H1 (cell line): ENCODE data around the gene IP6K3. TPM values are rescaled to one million over a fixed set of nuclear protein-coding genes. Genes with fewer than 3 reads are reported as not detected.

ENCODE experiments used
- CTCF ChIA-PET: fragments of 300-600 bp; sonication (Branson Sonifier 250); formaldehyde crosslinking; loops from one replicate; lab custom pipeline; 2021; ENCODE audit not compliant: partially characterized antibody; lab: Charles Lee
- POLR2A ChIA-PET: fragments of 300-600 bp; sonication (Branson Sonifier 250); formaldehyde crosslinking; loops from one replicate; lab custom pipeline; 2021; ENCODE audit warnings: inconsistent platforms; ENCODE audit not compliant: partially characterized antibody; lab: Charles Lee
- DNase-seq, 2 experiments: peaks; one replicate each; pipeline versions ENCODE4 v3.0.0 to v3.0.0-alpha.2; 2010 to 2022; ENCODE audit warnings: low spot score in 2 of 2, low read depth in 1 of 2, mixed read lengths in 1 of 2
- FAIRE-seq: peaks from 2 replicates; lab custom pipeline; 2011; peaks lifted over from hg19 to GRCh38; lab: Jason Lieb, UNC
- H2AFZ ChIP-seq: 2 replicates; pipeline ENCODE4 v1.8.1; 2012; ENCODE audit warnings: low read length, inconsistent platforms
- H2AK5ac ChIP-seq: 2 replicates; pipeline ENCODE4 v1.6.1; 2013; ENCODE audit warnings: low read depth, low read length
- H2BK120ac ChIP-seq: replicated peaks from 2 replicates; pipeline ENCODE3; 2013; ENCODE audit warnings: low read depth, low read length, inconsistent platforms
- H2BK12ac ChIP-seq: 2 replicates; pipeline ENCODE4 v1.6.1; 2013; ENCODE audit warnings: low read depth, low read length
- H2BK15ac ChIP-seq: 2 replicates; pipeline ENCODE4 v1.6.1; 2013; ENCODE audit warnings: low read length
- H2BK20ac ChIP-seq: 2 replicates; pipeline ENCODE4 v1.6.1; 2013; ENCODE audit warnings: low read length
- H2BK5ac ChIP-seq: 2 replicates; pipeline ENCODE4 v1.6.1; 2013; ENCODE audit warnings: low read depth, low read length
- H3K14ac ChIP-seq: 2 replicates; pipeline ENCODE4 v1.6.1; 2013; ENCODE audit warnings: inconsistent platforms; ENCODE audit not compliant: insufficient read length
- H3K18ac ChIP-seq: 2 replicates; pipeline ENCODE4 v1.6.1; 2013; ENCODE audit warnings: low read length; ENCODE audit errors: extremely low read depth
- H3K23ac ChIP-seq: 2 replicates; pipeline ENCODE4 v1.6.1; 2013; ENCODE audit warnings: inconsistent platforms; ENCODE audit not compliant: insufficient read length
- H3K23me2 ChIP-seq: 2 replicates; pipeline ENCODE4 v1.6.1; 2013; ENCODE audit warnings: low read depth, low read length
- H3K27ac ChIP-seq: 2 replicates; pipeline ENCODE4 v1.6.1; 2011; ENCODE audit warnings: low read depth, low read length, inconsistent platforms
- H3K27me3 ChIP-seq, 4 experiments: replicated peaks in 1 of 4; 1 replicate in 1 of 4; 2 replicates in 3 of 4; pipeline versions ENCODE4 v1.6.1 to v1.8.1; 2011 to 2013; ENCODE audit warnings: low read length in 3 of 4, mild to moderate bottlenecking in 3 of 4, inconsistent platforms in 2 of 4, mixed read lengths in 2 of 4, moderate library complexity in 1 of 4; ENCODE audit not compliant: control insufficient read depth in 3 of 4, insufficient read depth in 3 of 4; ENCODE audit errors: extremely low read depth in 1 of 4
- H3K36me3 ChIP-seq, 4 experiments: 2 replicates each; pipeline versions ENCODE4 v1.6.1 to v1.8.1; 2011 to 2013; ENCODE audit warnings: mild to moderate bottlenecking in 4 of 4, low read length in 3 of 4, moderate library complexity in 2 of 4, control low read depth in 1 of 4, inconsistent platforms in 1 of 4; ENCODE audit not compliant: insufficient read depth in 4 of 4, control insufficient read depth in 2 of 4
- H3K4ac ChIP-seq: replicated peaks from 2 replicates; pipeline ENCODE3; 2013; ENCODE audit warnings: low read length, low read depth, mixed read lengths, inconsistent platforms; ENCODE audit not compliant: insufficient read length
- H3K4me1 ChIP-seq, 4 experiments: replicated peaks in 1 of 4; 1 replicate in 1 of 4; 2 replicates in 3 of 4; pipeline versions ENCODE4 v1.6.1 to v1.8.1; 2011 to 2013; ENCODE audit warnings: low read length in 3 of 4, inconsistent platforms in 2 of 4, mixed read lengths in 1 of 4; ENCODE audit not compliant: insufficient read depth in 4 of 4, control insufficient read depth in 3 of 4
- H3K4me2 ChIP-seq, 2 experiments: 2 replicates each; pipeline versions ENCODE4 v1.6.1 to v1.8.1; 2011 to 2013; ENCODE audit warnings: low read depth in 2 of 2, low read length in 2 of 2, control low read depth in 1 of 2, inconsistent platforms in 1 of 2, mild to moderate bottlenecking in 1 of 2; ENCODE audit not compliant: insufficient read depth in 1 of 2
- H3K4me3 ChIP-seq, 4 experiments: fragments of 200-600, 300-600 bp in 1 of 4; sonication (generic), shearing (Covaris generic), sonication (Bioruptor Twin) in 1 of 4; 2 replicates each; pipeline versions ENCODE4 v1.5.1 to v1.8.1; 2011 to 2016; ENCODE audit warnings: low read length in 4 of 4, low read depth in 3 of 4, control low read depth in 2 of 4, inconsistent platforms in 2 of 4, mild to moderate bottlenecking in 2 of 4, mixed read lengths in 1 of 4, moderate library complexity in 1 of 4; ENCODE audit not compliant: insufficient read depth in 2 of 4; ENCODE audit errors: extremely low read depth in 1 of 4
- H3K56ac ChIP-seq: replicated peaks from 2 replicates; pipeline ENCODE3; 2013; ENCODE audit warnings: low read depth, mild to moderate bottlenecking, mixed read lengths, low read length, inconsistent platforms; ENCODE audit not compliant: insufficient read length
- H3K79me1 ChIP-seq: 2 replicates; pipeline ENCODE4 v1.6.1; 2013; ENCODE audit warnings: low read depth, low read length, control low read depth
- H3K79me2 ChIP-seq, 2 experiments: 2 replicates each; pipeline versions ENCODE4 v1.6.1 to v1.8.1; 2012 to 2013; ENCODE audit warnings: low read length in 2 of 2, mild to moderate bottlenecking in 2 of 2, inconsistent platforms in 1 of 2; ENCODE audit not compliant: insufficient read depth in 2 of 2, control insufficient read depth in 1 of 2
- H3K9ac ChIP-seq, 4 experiments: replicated peaks in 1 of 4; 1 replicate in 1 of 4; 2 replicates in 3 of 4; pipeline versions ENCODE4 v1.6.1 to v1.8.1; 2011 to 2013; ENCODE audit warnings: low read depth in 3 of 4, low read length in 3 of 4, control low read depth in 2 of 4, mild to moderate bottlenecking in 2 of 4, moderate library complexity in 2 of 4, inconsistent platforms in 1 of 4; ENCODE audit errors: extremely low read depth in 1 of 4
- H3K9me3 ChIP-seq, 2 experiments: 2 replicates each; pipeline versions ENCODE4 v1.6.1 to v1.8.1; 2012 to 2013; ENCODE audit warnings: mild to moderate bottlenecking in 2 of 2, moderate library complexity in 2 of 2, control low read depth in 1 of 2, inconsistent platforms in 1 of 2, low read depth in 1 of 2, low read length in 1 of 2, mixed read lengths in 1 of 2; ENCODE audit not compliant: insufficient read depth in 2 of 2
- H4K20me1 ChIP-seq, 2 experiments: replicated peaks in 1 of 2; 2 replicates each; pipeline versions ENCODE3 to v1.8.1; 2011 to 2013; ENCODE audit warnings: inconsistent platforms in 2 of 2, low read length in 2 of 2, mild to moderate bottlenecking in 1 of 2; ENCODE audit not compliant: insufficient read depth in 2 of 2, control insufficient read depth in 1 of 2
- H4K5ac ChIP-seq: 2 replicates; pipeline ENCODE4 v1.6.1; 2013; ENCODE audit warnings: low read length, low read depth, mixed read lengths, inconsistent platforms; ENCODE audit not compliant: insufficient read length
- H4K8ac ChIP-seq: 2 replicates; pipeline ENCODE4 v1.8.0; 2013; ENCODE audit warnings: mild to moderate bottlenecking, moderate library complexity, low read length, inconsistent platforms; ENCODE audit not compliant: insufficient read depth; ENCODE audit errors: extremely low read depth
- H4K91ac ChIP-seq: replicated peaks from 2 replicates; pipeline ENCODE3; 2013; ENCODE audit warnings: low read length, mixed read lengths, inconsistent platforms; ENCODE audit not compliant: insufficient read length
- BCL11A ChIP-seq, 2 experiments: IDR thresholded peaks; one replicate each; pipeline ENCODE4 v1.6.1; 2011; ENCODE audit warnings: low read depth in 2 of 2, low read length in 2 of 2, mild to moderate bottlenecking in 2 of 2
- EZH2 ChIP-seq: fragments of 200-600 bp; sonication (generic); IDR thresholded peaks from 2 replicates; pipeline ENCODE4 v1.7.1; 2012; ENCODE audit warnings: low read depth, mild to moderate bottlenecking, moderate library complexity, low read length, inconsistent platforms; ENCODE audit not compliant: severe bottlenecking
- FOSL1 ChIP-seq: IDR thresholded peaks from 2 replicates; pipeline ENCODE4 v1.6.1; 2011; ENCODE audit warnings: mild to moderate bottlenecking, low read depth, low read length, moderate library complexity; ENCODE audit not compliant: insufficient read depth
- NRF1 ChIP-seq: IDR thresholded peaks from 2 replicates; pipeline ENCODE4 v1.6.1; 2011; ENCODE audit warnings: mild to moderate bottlenecking, low read depth, low read length, improper control_type of control experiment
- SAP30 ChIP-seq: fragments of 300-600 bp; sonication (generic); IDR thresholded peaks from 2 replicates; pipeline ENCODE4 v1.7.1; 2012; ENCODE audit warnings: low read length, moderate library complexity, mild to moderate bottlenecking, inconsistent platforms; ENCODE audit not compliant: insufficient read depth, insufficient replicate concordance
- SP1 ChIP-seq: IDR thresholded peaks from 2 replicates; pipeline ENCODE4 v1.6.1; 2011; ENCODE audit warnings: low read depth, low read length
- SRF ChIP-seq: IDR thresholded peaks from 2 replicates; pipeline ENCODE4 v1.6.1; 2011; ENCODE audit warnings: mild to moderate bottlenecking, low read depth, low read length, moderate library complexity
- SUZ12 ChIP-seq: fragments of 200-600 bp; sonication (generic); IDR thresholded peaks from 2 replicates; pipeline ENCODE4 v1.6.1; 2012; ENCODE audit warnings: mild to moderate bottlenecking, inconsistent platforms, low read length, moderate library complexity, mixed read lengths
- TAF1 ChIP-seq: IDR thresholded peaks from 2 replicates; pipeline ENCODE4 v1.6.1; 2011; ENCODE audit warnings: mild to moderate bottlenecking, low read depth, low read length
- WGBS, 2 experiments: shearing (Covaris generic) in 1 of 2; methylation state at CpG; one replicate each; pipeline versions ENCODE4 v1.1.6 to v1.1.7; 2013 to 2015; ENCODE audit warnings: low lambda C conversion rate in 2 of 2, mixed read lengths in 2 of 2, inconsistent platforms in 1 of 2, low coverage in 1 of 2, missing lambda C conversion rate in 1 of 2; ENCODE audit not compliant: insufficient replicate concordance in 2 of 2, insufficient coverage in 1 of 2, insufficient read length in 1 of 2; ENCODE audit errors: extremely low coverage in 1 of 2, missing lambda C conversion rate in 1 of 2; 5-methylcytosine and 5-hydroxymethylcytosine counted together
- polyA plus RNA-seq, 7 experiments: library from polyadenylated mRNA; depleted of rRNA in 3 of 7; stranded (reverse) in 5 of 7; unstranded in 2 of 7; fragments of >200 nt in 5 of 7; fragments of 200-250 nt in 2 of 7; gene quantifications; 1 replicate in 5 of 7; 2 replicates in 1 of 7; 4 replicates in 1 of 7; pipeline versions ENCODE4 v1.2.1 to v1.2.3, GENCODE V29; 2011 to 2013; ENCODE audit warnings: missing spikeins in 2 of 7, mixed read lengths in 2 of 7
- total RNA-seq: library from RNA; stranded (reverse); fragmentation: NEBNext Ultra II Directional; extraction: Animal tissue kit (Norgen Biotek cat#: 25700); gene quantifications from 2 replicates; pipeline ENCODE4 v1.2.1, GENCODE V29; 2021

IP6K3 gene
- total and polyA plus RNA-seq, 2 of the 8 experiments (the other 6 are each of a cell fraction or from before 2014, with no cell fraction given) = 0.22 to 0.73 TPM

GRCh38 chr6:33737267-33738026 lies 9.3 kb downstream of the IP6K3 start:
- Histone ChIP-seq H3K27ac (no peak overlapping the region), H3K9me3 (no peaks in the 10 kb centered on the region), H3K4me3 (no peak overlapping the region), H3K14ac (no peak overlapping the region), H2BK5ac (no peak overlapping the region), H4K8ac (no peak overlapping the region; the same call in 1 of the 2 replicates), H3K4ac (no peak overlapping the region), H3K79me2 (no peaks in the 10 kb centered on the region), H3K27me3 (no peaks in the 10 kb centered on the region; a peak in 2 of 7 replicates), H2BK12ac (no peak overlapping the region), H3K23me2 (no peaks in the 10 kb centered on the region), H3K4me1 (no peaks in the 10 kb centered on the region), H2BK120ac (no peak overlapping the region), H4K91ac (no peak overlapping the region), H2AK5ac (no peak overlapping the region), H2AFZ (no peak overlapping the region), H3K56ac (no peak overlapping the region), H4K20me1 (no peaks in the 10 kb centered on the region), H3K23ac (no peak overlapping the region), H3K79me1 (no peaks in the 10 kb centered on the region), H2BK20ac (no peak overlapping the region), H4K5ac (no peak overlapping the region), H3K4me2 (no peak overlapping the region), H3K36me3 (no peaks in the 10 kb centered on the region), H3K9ac (no peak overlapping the region; a peak in 1 of 7 replicates), H2BK15ac (no peak overlapping the region), H3K18ac (no peak overlapping the region; the same call in 1 of the 2 replicates)
- ChIA-PET POLR2A (interaction anchor here (1.0 to 1.2 kb wide), 3 partner anchors 9 to 43 kb away, joined by 3 read pairs; partner anchors contain the start of genes IP6K3 and UQCC2), CTCF (interaction anchor here (0.7 to 1.9 kb wide), 13 partner anchors 8 to 222 kb away, joined by 3 to 5 read pairs (median 3); partner anchors contain the start of gene IP6K3)
- WGBS, 2 experiments = 87% methylated on average over 15 of the region's 15 CpGs; no CpG with 5 or more reads in 1 of the 2 experiments
- FAIRE-seq (no peak), DNase-seq (no peak)
- TF ChIP-seq NRF1 (no peak), BCL11A (IDR thresholded peaks at IDR 0.05; ENCODE audit: low read depth in 2 of 2, low read length in 2 of 2) (no peak), SUZ12 (no peak), EZH2 (no peak), FOSL1 (no peak), SRF (no peak), SP1 (no peak), TAF1 (no peak), SAP30 (no peak)
